Cardiac fibroblast (primary cell): ENCODE measurements around the gene ACSF3.
A peak's percentile ranks its signal among the peaks of the same experiment; 100 is the strongest.

ENCODE experiments used
- DNase-seq, 2 donors: peaks; one replicate each; pipeline versions ENCODE4 v3.0.0 to v3.0.0-alpha.2; 2010; ENCODE audit warnings: low read depth in 2 of 2
- H3K4me3 ChIP-seq, 2 donors: replicated peaks in 1 of 2; 1 replicate in 1 of 2; 2 replicates in 1 of 2; pipeline ENCODE4 v1.5.1; 2011; ENCODE audit warnings: low read depth in 2 of 2, low read length in 2 of 2, mild to moderate bottlenecking in 2 of 2, moderate library complexity in 1 of 2
- CTCF ChIP-seq: IDR thresholded peaks from one replicate; pipeline ENCODE4 v1.5.1; 2011; ENCODE audit warnings: low read depth, mild to moderate bottlenecking, low read length, inconsistent platforms

The ACSF3 gene

GRCh38 chr16:89099905-89100304 lies 6.3 kb downstream of the ACSF3 start:
- TF ChIP-seq CTCF, result no peak
- no peak overlapping the region for H3K4me3 ChIP-seq
- peak; percentile 9 to 15 for DNase-seq

GRCh38 chr16:89100601-89101302 lies 7.1 kb downstream of the ACSF3 start:
- no peak overlapping the region for H3K4me3 ChIP-seq
- TF ChIP-seq CTCF, result no peak
- no peak for DNase-seq

GRCh38 chr16:89101303-89102040 lies 7.8 kb downstream of the ACSF3 start:
- no peak overlapping the region for H3K4me3 ChIP-seq
- no peak for DNase-seq
- no peak for TF ChIP-seq CTCF

GRCh38 chr16:89102041-89102471 lies 8.4 kb downstream of the ACSF3 start:
- no peak for DNase-seq
- TF ChIP-seq CTCF, result no peak
- no peak overlapping the region for H3K4me3 ChIP-seq

- no peak for TF ChIP-seq CTCF
- no peak overlapping the region for H3K4me3 ChIP-seq
- DNase-seq, result no peak
Measured at GRCh38 chr16:89102481-89103073, 8.9 kb downstream of the ACSF3 start.

GRCh38 chr16:89103156-89103555 lies 9.5 kb downstream of the ACSF3 start:
- TF ChIP-seq CTCF, result no peak
- H3K4me3 ChIP-seq, result no peak overlapping the region
- no peak for DNase-seq
